Brain microvascular endothelial cell (primary cell): ENCODE data around the gene FKBP7.
"Not testable (repeated sequence)": the region's sequence is repeated elsewhere in the genome, so short reads cannot be mapped to it uniquely, and the experiment has no call there.

ENCODE experiments used
- DNase-seq: peaks from one replicate; pipeline ENCODE4 v3.0.0-alpha.2; 2020
- H3K27ac ChIP-seq: fragments of 250-450 bp; sonication (Bioruptor Pico); 2 replicates; pipeline ENCODE4 v1.5.1; 2020; ENCODE audit warnings: mild to moderate bottlenecking, moderate library complexity
- H3K27me3 ChIP-seq: fragments of 250-450 bp; sonication (Bioruptor Pico); replicated peaks from 2 replicates; pipeline ENCODE4 v1.5.1; 2020; ENCODE audit warnings: mild to moderate bottlenecking
- H3K36me3 ChIP-seq: fragments of 250-450 bp; sonication (Bioruptor Pico); replicated peaks from 2 replicates; pipeline ENCODE4 v1.5.1; 2020; ENCODE audit warnings: mild to moderate bottlenecking
- H3K4me3 ChIP-seq: 2 replicates; pipeline ENCODE4 v1.5.1; 2011; ENCODE audit warnings: low read depth, mild to moderate bottlenecking, control low read depth, low read length, moderate library complexity
- CTCF ChIP-seq: IDR thresholded peaks from 2 replicates; pipeline ENCODE4 v1.5.1; 2011; ENCODE audit warnings: low read depth, mild to moderate bottlenecking, moderate library complexity, low read length, control low read depth, inconsistent platforms; ENCODE audit errors: missing control alignments
- in situ Hi-C: cut with HindIII; loops from 2 replicates; pipeline ENCODE4 v1.10.0; 2017; ENCODE audit warnings: low sequenced_read_pairs, low pct_ligation_motif_present

FKBP7 gene

GRCh38 chr2:178429336-178429735 is 49.1 kb downstream of the FKBP7 start:
- in situ Hi-C loops: no loop called here
- H3K27ac ChIP-seq: no peak overlapping the region

GRCh38 chr2:178428396-178428806 is 50.0 kb downstream of the FKBP7 start:
- peaks cover 51% of the 10 kb centered on the region for H3K36me3 ChIP-seq
- no peak overlapping the region for H3K27ac ChIP-seq
- in situ Hi-C loops: no loop called here

More at GRCh38 chr2:178429336-178429735, 49.1 kb downstream of the FKBP7 start:
- Histone ChIP-seq H3K27me3 (no peaks in the 10 kb centered on the region), H3K36me3 (peaks cover 53% of the 10 kb centered on the region), H3K4me3 (no peak overlapping the region)
- no peak for TF ChIP-seq CTCF
- no peak for DNase-seq

GRCh38 chr2:178427458-178427857 is 50.9 kb downstream of the FKBP7 start:
- TF ChIP-seq CTCF: no peak
- DNase-seq: no peak
- peaks cover 43% of the 10 kb centered on the region for H3K36me3 ChIP-seq
- no peaks in the 10 kb centered on the region for H3K27me3 ChIP-seq
- H3K27ac ChIP-seq: no peak overlapping the region
- H3K4me3 ChIP-seq: no peak overlapping the region
- in situ Hi-C loops: no loop called here

More at GRCh38 chr2:178428396-178428806, 50.0 kb downstream of the FKBP7 start:
- no peak overlapping the region for H3K4me3 ChIP-seq
- no peak for DNase-seq
- no peak for TF ChIP-seq CTCF
- no peaks in the 10 kb centered on the region for H3K27me3 ChIP-seq

- peaks cover 33% of the 10 kb centered on the region for H3K36me3 ChIP-seq
- no peaks in the 10 kb centered on the region for H3K27me3 ChIP-seq
- H3K27ac ChIP-seq: no peak overlapping the region
- H3K4me3 ChIP-seq: no peak overlapping the region
- DNase-seq: peak; percentile 25
- TF ChIP-seq CTCF: no peak
- in situ Hi-C loops: no loop called here
Observed at GRCh38 chr2:178426388-178426787, 52.0 kb downstream of the FKBP7 start.

GRCh38 chr2:178425255-178425827 is 53.1 kb downstream of the FKBP7 start:
- no peak for DNase-seq
- H3K27ac ChIP-seq: no peak overlapping the region

GRCh38 chr2:178423746-178424145 is 54.7 kb downstream of the FKBP7 start:
- H3K27ac ChIP-seq, DNase-seq, H3K4me3 ChIP-seq, H3K27me3 ChIP-seq: not testable (repeated sequence)
- in situ Hi-C loops: loop anchor here (25.0 kb wide), 1 partner anchor 286 kb away; no protein-coding TSS in a partner anchor
- H3K36me3 ChIP-seq: peaks cover 10% of the 10 kb centered on the region

More at GRCh38 chr2:178425255-178425827, 53.1 kb downstream of the FKBP7 start:
- in situ Hi-C loops: no loop called here
- no peak for TF ChIP-seq CTCF
- no peaks in the 10 kb centered on the region for H3K27me3 ChIP-seq
- peaks cover 24% of the 10 kb centered on the region for H3K36me3 ChIP-seq
- H3K4me3 ChIP-seq: no peak overlapping the region
